ENCODE data around the gene CIZ1. TPM values are rescaled to one million over a fixed set of nuclear protein-coding genes. Genes with fewer than 3 reads are reported as not detected.
A peak's percentile ranks its signal among the peaks of the same experiment; 100 is the strongest.

The CIZ1 gene
- total and polyA plus RNA-seq, 9 of the 15 experiments (the other 6 are each of a cell fraction or from before 2014, with no cell fraction given), result 6.6 to 329 (median 87.8) TPM

GRCh38 chr9:128163027-128163515 is 28.3 kb downstream of the CIZ1 start (continued):
- no peak for TF ChIP-seq THAP12 (CRISPR knock-in tag; IDR thresholded peaks at IDR 0.05)
- TF ChIP-seq NFXL1 (CRISPR knock-in tag; IDR thresholded peaks at IDR 0.05), result no peak
- no peak for TF ChIP-seq NFIC (IDR thresholded peaks at IDR 0.05)
- TF ChIP-seq ZBTB49 (CRISPR knock-in tag; IDR thresholded peaks at IDR 0.05; ENCODE audit: borderline replicate concordance), result no peak
- no peak for TF ChIP-seq ZNF695 (CRISPR knock-in tag; IDR thresholded peaks at IDR 0.05)
- no peak for TF ChIP-seq MEF2D (tag; conservative IDR thresholded peaks at IDR 0.05; ENCODE audit: low read depth)
- no peak for TF ChIP-seq DACH1 (IDR thresholded peaks at IDR 0.05; ENCODE audit: partially characterized antibody)
- TF ChIP-seq PTBP1 (IDR thresholded peaks at IDR 0.05; ENCODE audit: low read depth, low read length), result peak; percentile 89
- TF ChIP-seq ATF6 (CRISPR knock-in tag; IDR thresholded peaks at IDR 0.05), result no peak
- TF ChIP-seq ARID2 (IDR thresholded peaks at IDR 0.05), result no peak
- TF ChIP-seq TCF15 (CRISPR knock-in tag; IDR thresholded peaks at IDR 0.05), result 0 out of 2 replicates have a peak, but pooled peaks have one; percentile 24
- no peak for TF ChIP-seq ZNF140 (CRISPR knock-in tag; IDR thresholded peaks at IDR 0.05)
- no peak; the same call in 1 of the 2 replicates for TF ChIP-seq CXXC5 (CRISPR knock-in tag; IDR thresholded peaks at IDR 0.05)
- no peak for TF ChIP-seq NR3C1 (CRISPR knock-in tag; IDR thresholded peaks at IDR 0.05)
- no peak for TF ChIP-seq RBM39 (optimal IDR thresholded peaks at IDR 0.05; ENCODE audit: low read depth, low read length)
- no peak for TF ChIP-seq RBM15 (IDR thresholded peaks at IDR 0.05; ENCODE audit: insufficient read depth, low read length)
- no peak for TF ChIP-seq SRSF1 (IDR thresholded peaks at IDR 0.05; ENCODE audit: low read depth, low read length)
- TF ChIP-seq ZNF124 (CRISPR knock-in tag; IDR thresholded peaks at IDR 0.05), result no peak
- TF ChIP-seq IRF1 (CRISPR knock-in tag; IDR thresholded peaks at IDR 0.05; ENCODE audit: borderline replicate concordance), result no peak
- TF ChIP-seq BCOR (IDR thresholded peaks at IDR 0.05), result peak; percentile 99
- TF ChIP-seq CBX3 (IDR thresholded peaks at IDR 0.05; ENCODE audit: borderline replicate concordance in 1 of 2, low read length in 2 of 2), result peak in 1 of 2 experiments; percentile 57; a peak in 1 of 3 replicates
- TF ChIP-seq MTF1 (CRISPR knock-in tag; IDR thresholded peaks at IDR 0.05; ENCODE audit: borderline replicate concordance), result no peak
- TF ChIP-seq ZNF134 (CRISPR knock-in tag; conservative IDR thresholded peaks at IDR 0.05), result 0 out of 2 replicates have a peak, but pooled peaks have one; percentile 14

Measured in K562 (cell line).